Endothelial cell of umbilical vein (primary cell): ENCODE data around the gene MICB. TPM values are rescaled to one million over a fixed set of nuclear protein-coding genes. Genes with fewer than 3 reads are reported as not detected.

Experiments used
- BruUV-seq: library from RNA; stranded (reverse); fragments of 400-500 nt; replicated peaks from 2 replicates; lab custom pipeline; 2021; lab: Mats Ljungman, UMichigan
- CTCF ChIA-PET: fragments of 300-600, 350-600 bp; sonication (Branson Sonifier 250); formaldehyde crosslinking; loops from one replicate; lab custom pipeline; 2021; ENCODE audit warnings: antibody characterized with exemption, inconsistent platforms; lab: Charles Lee
- POLR2A ChIA-PET: fragments of 300-600, 350-600 bp; sonication (Branson Sonifier 250); formaldehyde crosslinking; loops from one replicate; lab custom pipeline; 2021; ENCODE audit warnings: antibody characterized with exemption, inconsistent platforms; lab: Charles Lee
- DNase-seq: peaks from one replicate; pipeline ENCODE4 v3.0.0-alpha.2; 2011; ENCODE audit warnings: low read depth, low spot score
- FAIRE-seq: peaks from 2 replicates; lab custom pipeline; 2011; peaks lifted over from hg19 to GRCh38; lab: Jason Lieb, UNC
- H2AFZ ChIP-seq: 2 replicates; pipeline ENCODE4 v1.6.0; 2012; ENCODE audit warnings: low read depth, low read length, control low read depth, inconsistent platforms
- H3K27ac ChIP-seq: 2 replicates; pipeline ENCODE4 v1.5.1; 2011; ENCODE audit warnings: low read depth, mild to moderate bottlenecking, control low read depth, low read length, moderate library complexity; ENCODE audit not compliant: insufficient read depth
- H3K27me3 ChIP-seq, 2 experiments: 2 replicates each; pipeline versions ENCODE4 v1.6.0 to v1.6.1; 2011; ENCODE audit warnings: low read length in 2 of 2, mixed read lengths in 1 of 2; ENCODE audit not compliant: control insufficient read depth in 2 of 2, insufficient read depth in 2 of 2
- H3K36me3 ChIP-seq, 2 experiments: 2 replicates in 1 of 2; 3 replicates in 1 of 2; pipeline ENCODE4 v1.5.1; 2011; ENCODE audit warnings: low read length in 2 of 2, mild to moderate bottlenecking in 1 of 2, moderate library complexity in 1 of 2; ENCODE audit not compliant: control insufficient read depth in 2 of 2, insufficient read depth in 2 of 2; ENCODE audit errors: extremely low read depth in 1 of 2
- H3K4me1 ChIP-seq: 3 replicates; pipeline ENCODE4 v1.5.1; 2011; ENCODE audit warnings: mild to moderate bottlenecking, low read length; ENCODE audit not compliant: control insufficient read depth, insufficient read depth; ENCODE audit errors: extremely low read depth
- H3K4me2 ChIP-seq: 2 replicates; pipeline ENCODE4 v1.6.1; 2011; ENCODE audit warnings: low read length, control low read depth, mixed read lengths; ENCODE audit not compliant: insufficient read depth
- H3K4me3 ChIP-seq, 3 experiments: fragments of 200-600 bp in 1 of 3; sonication (generic), shearing (Covaris generic) in 1 of 3; replicated peaks in 1 of 3; 2 replicates each; pipeline ENCODE4 v1.5.1; 2011 to 2016; ENCODE audit warnings: control low read depth in 3 of 3, low read length in 3 of 3, mild to moderate bottlenecking in 2 of 3, inconsistent platforms in 1 of 3, low read depth in 1 of 3, moderate library complexity in 1 of 3; ENCODE audit not compliant: insufficient read depth in 1 of 3
- H3K79me2 ChIP-seq: 2 replicates; pipeline ENCODE4 v1.6.0; 2012; ENCODE audit warnings: low read length, inconsistent platforms; ENCODE audit not compliant: control insufficient read depth, insufficient read depth
- H3K9ac ChIP-seq: replicated peaks from 2 replicates; pipeline ENCODE3; 2011; ENCODE audit warnings: low read length, control low read depth; ENCODE audit not compliant: insufficient read depth; ENCODE audit errors: extremely low read depth
- H3K9me1 ChIP-seq: replicated peaks from 3 replicates; pipeline ENCODE4 v1.6.0; 2011; ENCODE audit warnings: mild to moderate bottlenecking, low read length; ENCODE audit not compliant: control insufficient read depth, insufficient read depth; ENCODE audit errors: extremely low read depth
- H3K9me3 ChIP-seq: replicated peaks from 2 replicates; pipeline ENCODE4 v1.5.1; 2012; ENCODE audit warnings: low read length, inconsistent platforms; ENCODE audit not compliant: control insufficient read depth, insufficient read depth
- H4K20me1 ChIP-seq: replicated peaks from 2 replicates; pipeline ENCODE3; 2011; ENCODE audit warnings: mild to moderate bottlenecking, low read length; ENCODE audit not compliant: control insufficient read depth, insufficient read depth; ENCODE audit errors: extremely low read depth
- CTCF ChIP-seq, 2 donors: IDR thresholded peaks; 1 replicate in 1 of 2; 2 replicates in 1 of 2; pipeline ENCODE4 v1.5.1; 2011; ENCODE audit warnings: low read length in 2 of 2, mild to moderate bottlenecking in 2 of 2, moderate library complexity in 2 of 2, control low read depth in 1 of 2, inconsistent platforms in 1 of 2, low read depth in 1 of 2; ENCODE audit not compliant: insufficient read depth in 1 of 2; ENCODE audit errors: extremely low read depth in 1 of 2
- EZH2 ChIP-seq: IDR thresholded peaks from 2 replicates; pipeline ENCODE4 v1.6.1; 2012; ENCODE audit warnings: borderline replicate concordance, low read depth, mild to moderate bottlenecking, moderate library complexity, low read length, inconsistent platforms; ENCODE audit not compliant: severe bottlenecking
- FOS ChIP-seq: IDR thresholded peaks from 2 replicates; pipeline ENCODE4 v1.6.1; 2011; ENCODE audit warnings: mild to moderate bottlenecking, low read length, moderate library complexity, borderline replicate concordance; ENCODE audit not compliant: insufficient read depth
- JUN ChIP-seq: IDR thresholded peaks from 2 replicates; pipeline ENCODE4 v1.6.1; 2011; ENCODE audit warnings: borderline replicate concordance, low read depth; ENCODE audit not compliant: insufficient read length, insufficient read depth
- MAX ChIP-seq: IDR thresholded peaks from 2 replicates; pipeline ENCODE4 v1.6.1; 2011; ENCODE audit not compliant: insufficient read depth, insufficient read length
- POLR2AphosphoS5 ChIP-seq: IDR thresholded peaks from 2 replicates; pipeline ENCODE4 v1.6.1; 2012; ENCODE audit warnings: low read depth, mild to moderate bottlenecking, control low read depth, low read length, moderate library complexity; ENCODE audit not compliant: insufficient read depth
- dilution Hi-C: fragments of 300-500 bp; cut with MboI; formaldehyde crosslinking; loops from one replicate; pipeline ENCODE4 v1.15.0; 2019; ENCODE audit warnings: low sequenced_read_pairs; ENCODE audit not compliant: extremely low pct_ligation_motif_present
- intact Hi-C: fragments of 100-400 bp; cut with micrococcal nuclease; formaldehyde crosslinking; loops from one replicate; pipeline ENCODE4 v1.10.0; 2022
- polyA plus RNA-seq, 4 experiments: library from polyadenylated mRNA; depleted of rRNA in 3 of 4; stranded (reverse) in 3 of 4; unstranded in 1 of 4; fragments of >200 nt; gene quantifications; 2 replicates each; pipeline versions ENCODE4 v1.2.1 to v1.2.3, GENCODE V29; 2011 to 2012; ENCODE audit warnings: missing spikeins in 1 of 4
- total RNA-seq: library from RNA; stranded (reverse); gene quantifications from 2 replicates; pipeline ENCODE4 v1.2.3, GENCODE V29; 2021

MICB gene
- total and polyA plus RNA-seq, 2 donors (not counting 3 experiments of a cell fraction or from before 2014, with no cell fraction given): 32.8 to 36.3 TPM

GRCh38 chr6:31529329-31530150 is 31.6 kb downstream of the MICB start:
- TF ChIP-seq POLR2AphosphoS5 (peak; percentile 15), FOS (no peak)
- no TSS peak for BruUV-seq
- Histone ChIP-seq H3K27me3 (no peaks in the 10 kb centered on the region), H3K27ac (no peak overlapping the region), H4K20me1 (no peaks in the 10 kb centered on the region), H3K36me3 (peaks cover 17 to 34% of the 10 kb centered on the region in 2 experiments), H3K9me3 (no peaks in the 10 kb centered on the region), H2AFZ (no peak overlapping the region), H3K9ac (no peak overlapping the region), H3K4me1 (peaks cover 24% of the 10 kb centered on the region), H3K4me2 (no peak overlapping the region), H3K9me1 (no peaks in the 10 kb centered on the region), H3K79me2 (peaks cover 14% of the 10 kb centered on the region), H3K4me3 (no peak overlapping the region)
- dilution Hi-C loops (no loop called here), intact Hi-C loops (no loop called here)
- no peak for FAIRE-seq
- no peak for DNase-seq
- POLR2A ChIA-PET: no interaction called here
- CTCF ChIA-PET: interaction anchor here (1.1 kb wide), 1 partner anchor 11 kb away, joined by 3 read pairs; no protein-coding TSS in a partner anchor

- Histone ChIP-seq H3K4me2 (no peak overlapping the region), H3K9ac (no peak overlapping the region), H3K27me3 (no peaks in the 10 kb centered on the region), H3K36me3 (peaks cover 28 to 45% of the 10 kb centered on the region in 2 experiments), H3K9me1 (no peaks in the 10 kb centered on the region), H3K4me1 (peaks cover 17% of the 10 kb centered on the region), H2AFZ (no peak overlapping the region), H4K20me1 (no peaks in the 10 kb centered on the region), H3K9me3 (no peaks in the 10 kb centered on the region), H3K4me3 (no peak overlapping the region), H3K79me2 (peaks cover 25% of the 10 kb centered on the region), H3K27ac (no peak overlapping the region)
- TSS peak; percentile 8 for BruUV-seq
- dilution Hi-C loops (no loop called here), intact Hi-C loops (no loop called here)
- FAIRE-seq (no peak), DNase-seq (no peak)
- POLR2A ChIA-PET: no interaction called here
- TF ChIP-seq MAX (no peak), POLR2AphosphoS5 (peak; percentile 22), CTCF (IDR thresholded peaks at IDR 0.05; ENCODE audit: extremely low read depth in 1 of 2, insufficient read depth in 1 of 2, low read depth in 1 of 2, low read length in 2 of 2) (no peak), FOS (no peak), JUN (no peak), EZH2 (no peak)
- CTCF ChIA-PET: interaction anchor here (1.3 kb wide), 2 partner anchors 11 to 37 kb away, joined by 3 to 7 read pairs; partner anchors contain the start of gene DDX39B
These were observed 32.7 kb downstream of the MICB start for GRCh38 chr6:31530659-31531058.
